CD14-positive monocyte (primary cell): ENCODE data around the gene TRIM67. TPM values are rescaled to one million over a fixed set of nuclear protein-coding genes. Genes with fewer than 3 reads are reported as not detected.

ENCODE experiments used
- DNase-seq, 3 donors: peaks; one replicate each; pipeline ENCODE4 v3.0.0-alpha.2; 2011 to 2022
- H2AFZ ChIP-seq: 2 replicates; pipeline ENCODE4 v1.6.0; 2012; ENCODE audit warnings: mild to moderate bottlenecking, low read depth, low read length, inconsistent platforms; ENCODE audit not compliant: insufficient read depth, poor library complexity, severe bottlenecking
- H3K27ac ChIP-seq, 2 donors: 1 replicate in 1 of 2; 2 replicates in 1 of 2; pipeline ENCODE4 v1.5.1; 2012 to 2013; ENCODE audit warnings: low read length in 2 of 2, control low read depth in 1 of 2, inconsistent platforms in 1 of 2, low read depth in 1 of 2, mild to moderate bottlenecking in 1 of 2
- H3K27me3 ChIP-seq, 2 donors: one replicate each; pipeline versions ENCODE4 v1.6.0 to v1.6.1; 2011 to 2013; ENCODE audit warnings: low read length in 2 of 2; ENCODE audit not compliant: control insufficient read depth in 2 of 2, insufficient read depth in 2 of 2
- H3K36me3 ChIP-seq, 2 donors: replicated peaks in 1 of 2; 1 replicate in 1 of 2; 2 replicates in 1 of 2; pipeline versions ENCODE4 v1.5.1 to v1.6.1; 2012 to 2013; ENCODE audit warnings: low read length in 2 of 2, control low read depth in 1 of 2, inconsistent platforms in 1 of 2, mild to moderate bottlenecking in 1 of 2; ENCODE audit not compliant: insufficient read depth in 2 of 2, control insufficient read depth in 1 of 2
- H3K4me1 ChIP-seq, 2 donors: 1 replicate in 1 of 2; 2 replicates in 1 of 2; pipeline versions ENCODE4 v1.5.1 to v1.6.1; 2012 to 2013; ENCODE audit warnings: low read length in 2 of 2, control low read depth in 1 of 2, inconsistent platforms in 1 of 2, mild to moderate bottlenecking in 1 of 2, moderate library complexity in 1 of 2; ENCODE audit not compliant: insufficient read depth in 2 of 2, control insufficient read depth in 1 of 2
- H3K4me2 ChIP-seq: replicated peaks from 2 replicates; pipeline ENCODE3; 2012; ENCODE audit warnings: low read length, moderate library complexity, mild to moderate bottlenecking; ENCODE audit not compliant: poor library complexity, severe bottlenecking; ENCODE audit errors: extremely low read depth
- H3K4me3 ChIP-seq, 3 experiments: fragments of 200-600 bp in 1 of 3; sonication (generic) in 1 of 3; replicated peaks in 1 of 3; 1 replicate in 2 of 3; 2 replicates in 1 of 3; pipeline ENCODE4 v1.5.1; 2011 to 2013; ENCODE audit warnings: low read length in 3 of 3, mild to moderate bottlenecking in 3 of 3, control low read depth in 2 of 3, low read depth in 2 of 3, inconsistent platforms in 1 of 3, moderate library complexity in 1 of 3
- H3K79me2 ChIP-seq: 2 replicates; pipeline ENCODE4 v1.6.0; 2012; ENCODE audit warnings: mild to moderate bottlenecking, control low read depth, inconsistent platforms, low read length, moderate library complexity; ENCODE audit not compliant: insufficient read depth
- H3K9ac ChIP-seq: 2 replicates; pipeline ENCODE4 v1.6.0; 2017; ENCODE audit warnings: low read length, mild to moderate bottlenecking; ENCODE audit not compliant: insufficient read depth, poor library complexity, severe bottlenecking
- H3K9me3 ChIP-seq, 2 donors: replicated peaks in 1 of 2; 1 replicate in 1 of 2; 2 replicates in 1 of 2; pipeline versions ENCODE4 v1.5.1 to v1.6.1; 2012 to 2013; ENCODE audit warnings: low read length in 2 of 2, control low read depth in 1 of 2; ENCODE audit not compliant: control insufficient read depth in 1 of 2, insufficient read depth in 1 of 2
- H4K20me1 ChIP-seq: 2 replicates; pipeline ENCODE4 v1.6.0; 2012; ENCODE audit warnings: mild to moderate bottlenecking, low read length, control low read depth, moderate library complexity; ENCODE audit not compliant: insufficient read depth
- H3K27ac Mint-ChIP-seq, 7 donors: one replicate each; pipeline ENCODE4 v1.8.0; 2020; ENCODE audit warnings: mild to moderate bottlenecking in 7 of 7, mixed read lengths in 7 of 7, moderate library complexity in 6 of 7, inconsistent platforms in 2 of 7
- H3K27me3 Mint-ChIP-seq, 3 donors: one replicate each; pipeline ENCODE4 v1.8.0; 2021 to 2022; ENCODE audit warnings: low read depth in 3 of 3, mild to moderate bottlenecking in 3 of 3, mixed read lengths in 3 of 3, moderate library complexity in 3 of 3, inconsistent platforms in 1 of 3
- H3K36me3 Mint-ChIP-seq, 2 donors: one replicate each; pipeline ENCODE4 v1.8.0; 2020; ENCODE audit warnings: mixed read lengths in 2 of 2, inconsistent platforms in 1 of 2, mild to moderate bottlenecking in 1 of 2
- H3K4me1 Mint-ChIP-seq: one replicate; pipeline ENCODE4 v1.8.0; 2020; ENCODE audit warnings: mild to moderate bottlenecking, mixed read lengths
- H3K4me3 Mint-ChIP-seq, 2 donors: one replicate each; pipeline ENCODE4 v1.8.0; 2020; ENCODE audit warnings: mild to moderate bottlenecking in 2 of 2, mixed read lengths in 2 of 2, moderate library complexity in 1 of 2
- H3K9me3 Mint-ChIP-seq, 7 donors: one replicate each; pipeline ENCODE4 v1.8.0; 2020 to 2022; ENCODE audit warnings: mixed read lengths in 7 of 7, mild to moderate bottlenecking in 6 of 7, moderate library complexity in 6 of 7, inconsistent platforms in 2 of 7
- CTCF ChIP-seq: fragments of 200-600 bp; IDR thresholded peaks from one replicate; pipeline ENCODE4 v1.8.0; 2022; ENCODE audit warnings: antibody characterized with exemption, mild to moderate bottlenecking
- WGBS: methylation state at CpG from one replicate; pipeline ENCODE4 v1.1.5; 2013; ENCODE audit warnings: missing lambda C conversion rate; ENCODE audit not compliant: insufficient coverage; 5-methylcytosine and 5-hydroxymethylcytosine counted together
- intact Hi-C, 2 donors: fragments of 100-400 bp; cut with micrococcal nuclease; formaldehyde crosslinking; loops; one replicate each; pipeline versions ENCODE4 v1.15.0 to v1.15.1; 2023
- polyA plus RNA-seq, 3 donors: library from polyadenylated mRNA; depleted of rRNA in 1 of 3; unstranded in 2 of 3; stranded (reverse) in 1 of 3; fragments of 300-500 nt in 2 of 3; fragments of >200 nt in 1 of 3; fragmentation: Illumina TruSeq in 2 of 3; gene quantifications; 1 replicate in 2 of 3; 2 replicates in 1 of 3; pipeline ENCODE4 v1.2.3, GENCODE V29; 2012 to 2021

The TRIM67 gene
- polyA plus RNA-seq, 3 donors, result not detected

GRCh38 chr1:231200388-231201031 lies 38.7 kb downstream of the TRIM67 start:
- no peaks in the 10 kb centered on the region for H3K9me3 ChIP-seq
- intact Hi-C loops, result no loop called here
- H3K4me2 ChIP-seq, result no peak overlapping the region
- no peaks in the 10 kb centered on the region for H3K4me1 ChIP-seq
- Mint-ChIP-seq H3K9me3 (no peaks in the 10 kb centered on the region), H3K36me3 (no peaks in the 10 kb centered on the region), H3K4me3 (no peak overlapping the region), H3K27me3 (peaks cover 11 to 35% (median 15%) of the 10 kb centered on the region in 3 donors), H3K4me1 (no peaks in the 10 kb centered on the region), H3K27ac (no peak overlapping the region)
- H3K36me3 ChIP-seq, result no peaks in the 10 kb centered on the region
- peaks cover 0 to 5% of the 10 kb centered on the region in 2 donors for H3K27me3 ChIP-seq
- no peak overlapping the region for H3K9ac ChIP-seq
- no peak overlapping the region for H3K4me3 ChIP-seq
- H3K79me2 ChIP-seq, result no peaks in the 10 kb centered on the region
- no peak for TF ChIP-seq CTCF
- no peak overlapping the region for H2AFZ ChIP-seq
- no peak overlapping the region for H3K27ac ChIP-seq
- 87% methylated on average over 8 of the region's 8 CpGs for WGBS
- H4K20me1 ChIP-seq, result no peaks in the 10 kb centered on the region
- no peak for DNase-seq

GRCh38 chr1:231201375-231201978 lies 39.6 kb downstream of the TRIM67 start:
- no peak overlapping the region for H3K4me3 ChIP-seq
- H3K4me1 ChIP-seq, result no peaks in the 10 kb centered on the region
- H3K79me2 ChIP-seq, result no peaks in the 10 kb centered on the region
- 93% methylated on average over 10 of the region's 16 CpGs for WGBS
- no peak overlapping the region for H3K4me3 Mint-ChIP-seq
- H3K9me3 ChIP-seq, result no peaks in the 10 kb centered on the region
- no peak overlapping the region for H3K27ac ChIP-seq
- no peaks in the 10 kb centered on the region for H3K4me1 Mint-ChIP-seq
- no peak overlapping the region for H3K4me2 ChIP-seq
- H3K9ac ChIP-seq, result no peak overlapping the region
- no peaks in the 10 kb centered on the region for H3K36me3 ChIP-seq
- no peak for DNase-seq
- peak overlapping the region in 1 of 7 donors; percentile 41 for H3K27ac Mint-ChIP-seq
- no peak overlapping the region for H2AFZ ChIP-seq
- H3K9me3 Mint-ChIP-seq, result no peaks in the 10 kb centered on the region
- TF ChIP-seq CTCF, result no peak
- H3K27me3 ChIP-seq, result peaks cover 0 to 5% of the 10 kb centered on the region in 2 donors
- intact Hi-C loops, result no loop called here
- no peaks in the 10 kb centered on the region for H4K20me1 ChIP-seq
- no peaks in the 10 kb centered on the region for H3K36me3 Mint-ChIP-seq
- H3K27me3 Mint-ChIP-seq, result peaks cover 12 to 31% (median 15%) of the 10 kb centered on the region in 3 donors
